SK-N-SH treated with all-trans-retinoic acid at 6 μM for 48 hours (cell line): ENCODE results near the gene SMAP1.

ENCODE experiments used
- CSRNP3 ChIP-seq: fragments of 250-450 bp; sonication (Bioruptor Pico); IDR thresholded peaks from 2 replicates; pipeline ENCODE4 v1.5.1; 2021; ENCODE audit warnings: mild to moderate bottlenecking, moderate library complexity
- ISL1 ChIP-seq: fragments of 250-450 bp; sonication (Bioruptor Pico); IDR thresholded peaks from 2 replicates; pipeline ENCODE4 v2.1.2; 2022; ENCODE audit warnings: mild to moderate bottlenecking, moderate library complexity
- RARB ChIP-seq: fragments of 250-450 bp; sonication (Bioruptor Pico); IDR thresholded peaks from 2 replicates; pipeline ENCODE4 v1.8.0; 2021; ENCODE audit warnings: mild to moderate bottlenecking, moderate library complexity
- TF ChIP-seq, protein P1 (sequence below): fragments of 250-450 bp; sonication (Bioruptor Pico); IDR thresholded peaks from 2 replicates; pipeline ENCODE4 v1.8.0; 2021; ENCODE audit warnings: low read depth, mild to moderate bottlenecking, moderate library complexity, borderline replicate concordance
- TF ChIP-seq, protein P2 (sequence below): fragments of 250-450 bp; sonication (Bioruptor Pico); IDR thresholded peaks from 2 replicates; pipeline ENCODE4 v1.5.0; 2020; ENCODE audit warnings: mild to moderate bottlenecking, moderate library complexity

- TF ChIP-seq, protein P1, sequence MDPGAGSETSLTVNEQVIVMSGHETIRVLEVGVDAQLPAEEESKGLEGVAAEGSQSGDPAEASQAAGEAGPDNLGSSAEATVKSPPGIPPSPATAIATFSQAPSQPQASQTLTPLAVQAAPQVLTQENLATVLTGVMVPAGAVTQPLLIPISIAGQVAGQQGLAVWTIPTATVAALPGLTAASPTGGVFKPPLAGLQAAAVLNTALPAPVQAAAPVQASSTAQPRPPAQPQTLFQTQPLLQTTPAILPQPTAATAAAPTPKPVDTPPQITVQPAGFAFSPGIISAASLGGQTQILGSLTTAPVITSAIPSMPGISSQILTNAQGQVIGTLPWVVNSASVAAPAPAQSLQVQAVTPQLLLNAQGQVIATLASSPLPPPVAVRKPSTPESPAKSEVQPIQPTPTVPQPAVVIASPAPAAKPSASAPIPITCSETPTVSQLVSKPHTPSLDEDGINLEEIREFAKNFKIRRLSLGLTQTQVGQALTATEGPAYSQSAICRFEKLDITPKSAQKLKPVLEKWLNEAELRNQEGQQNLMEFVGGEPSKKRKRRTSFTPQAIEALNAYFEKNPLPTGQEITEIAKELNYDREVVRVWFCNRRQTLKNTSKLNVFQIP: no peak
- no peak for TF ChIP-seq RARB (CRISPR knock-in tag)
- no peak for TF ChIP-seq CSRNP3 (CRISPR knock-in tag)
- TF ChIP-seq, protein P2, sequence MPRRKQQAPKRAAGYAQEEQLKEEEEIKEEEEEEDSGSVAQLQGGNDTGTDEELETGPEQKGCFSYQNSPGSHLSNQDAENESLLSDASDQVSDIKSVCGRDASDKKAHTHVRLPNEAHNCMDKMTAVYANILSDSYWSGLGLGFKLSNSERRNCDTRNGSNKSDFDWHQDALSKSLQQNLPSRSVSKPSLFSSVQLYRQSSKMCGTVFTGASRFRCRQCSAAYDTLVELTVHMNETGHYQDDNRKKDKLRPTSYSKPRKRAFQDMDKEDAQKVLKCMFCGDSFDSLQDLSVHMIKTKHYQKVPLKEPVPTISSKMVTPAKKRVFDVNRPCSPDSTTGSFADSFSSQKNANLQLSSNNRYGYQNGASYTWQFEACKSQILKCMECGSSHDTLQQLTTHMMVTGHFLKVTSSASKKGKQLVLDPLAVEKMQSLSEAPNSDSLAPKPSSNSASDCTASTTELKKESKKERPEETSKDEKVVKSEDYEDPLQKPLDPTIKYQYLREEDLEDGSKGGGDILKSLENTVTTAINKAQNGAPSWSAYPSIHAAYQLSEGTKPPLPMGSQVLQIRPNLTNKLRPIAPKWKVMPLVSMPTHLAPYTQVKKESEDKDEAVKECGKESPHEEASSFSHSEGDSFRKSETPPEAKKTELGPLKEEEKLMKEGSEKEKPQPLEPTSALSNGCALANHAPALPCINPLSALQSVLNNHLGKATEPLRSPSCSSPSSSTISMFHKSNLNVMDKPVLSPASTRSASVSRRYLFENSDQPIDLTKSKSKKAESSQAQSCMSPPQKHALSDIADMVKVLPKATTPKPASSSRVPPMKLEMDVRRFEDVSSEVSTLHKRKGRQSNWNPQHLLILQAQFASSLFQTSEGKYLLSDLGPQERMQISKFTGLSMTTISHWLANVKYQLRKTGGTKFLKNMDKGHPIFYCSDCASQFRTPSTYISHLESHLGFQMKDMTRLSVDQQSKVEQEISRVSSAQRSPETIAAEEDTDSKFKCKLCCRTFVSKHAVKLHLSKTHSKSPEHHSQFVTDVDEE: no peak
- no peak for TF ChIP-seq ISL1 (CRISPR knock-in tag)
Measured at GRCh38 chr6:70879496-70879895, 211.8 kb downstream of the SMAP1 start.
